PC-9 (cell line): ENCODE data around the gene CST8.

Experiments used
- CTCF ChIP-seq: fragments of 200-600 bp; sonication (generic); conservative IDR thresholded peaks from 2 replicates; pipeline ENCODE4 v1.6.1; 2017; ENCODE audit warnings: mixed run types, antibody characterized with exemption, mild to moderate bottlenecking, moderate library complexity
- EZH2 ChIP-seq: fragments of 200-600 bp; sonication (generic); IDR thresholded peaks from 2 replicates; pipeline ENCODE4 v1.8.0; 2017; ENCODE audit warnings: antibody characterized with exemption, low read depth

GRCh38 chr20:23475395-23475794, 15.5 kb upstream of the CST8 start:
- TF ChIP-seq EZH2 (no peak), CTCF (no peak)
